Caco-2 (cell line): Measurements from ENCODE around the gene MYL12A. TPM values are rescaled to one million over a fixed set of nuclear protein-coding genes. Genes with fewer than 3 reads are reported as not detected.
A peak's percentile ranks its signal among the peaks of the same experiment; 100 is the strongest.

Experiments used
- BruUV-seq: library from RNA; stranded (reverse); fragments of 400-500 nt; replicated peaks from 2 replicates; lab custom pipeline; 2021; lab: Mats Ljungman, UMichigan
- CTCF ChIA-PET: fragments of 300-600 bp; sonication (Branson Sonifier 250); formaldehyde crosslinking; loops from one replicate; lab custom pipeline; 2022; ENCODE audit warnings: antibody characterized with exemption; lab: Charles Lee
- POLR2A ChIA-PET: fragments of 300-600 bp; sonication (Branson Sonifier 250); formaldehyde crosslinking; loops from one replicate; lab custom pipeline; 2022; ENCODE audit warnings: antibody characterized with exemption; lab: Charles Lee
- DNase-seq, 2 experiments: peaks; one replicate each; pipeline versions ENCODE4 v3.0.0 to v3.0.0-alpha.2; 2020 to 2022
- H3K27me3 ChIP-seq: replicated peaks from 2 replicates; pipeline ENCODE4 v1.6.0; 2011; ENCODE audit warnings: low read length; ENCODE audit not compliant: control insufficient read depth, insufficient read depth
- H3K36me3 ChIP-seq: 2 replicates; pipeline ENCODE4 v1.5.1; 2011; ENCODE audit warnings: low read length; ENCODE audit not compliant: control insufficient read depth, insufficient read depth
- H3K4me1 ChIP-seq: fragments of 250-450 bp; sonication (Bioruptor Pico); 2 replicates; pipeline ENCODE4 v1.5.1; 2020; ENCODE audit warnings: mild to moderate bottlenecking
- H3K4me3 ChIP-seq: 2 replicates; pipeline ENCODE4 v1.5.1; 2011; ENCODE audit warnings: low read depth, mild to moderate bottlenecking, control low read depth, low read length
- H3K9me3 ChIP-seq: fragments of 250-450 bp; sonication (Bioruptor Pico); 2 replicates; pipeline ENCODE4 v1.5.1; 2020; ENCODE audit warnings: mild to moderate bottlenecking, moderate library complexity
- H3K27ac Mint-ChIP-seq: one replicate; pipeline ENCODE4 v1.8.0; 2022; ENCODE audit warnings: mixed read lengths; ENCODE audit not compliant: unreplicated experiment
- H3K27me3 Mint-ChIP-seq: one replicate; pipeline ENCODE4 v1.8.0; 2022; ENCODE audit warnings: mixed read lengths; ENCODE audit not compliant: insufficient read depth, unreplicated experiment
- H3K36me3 Mint-ChIP-seq: one replicate; pipeline ENCODE4 v1.8.0; 2022; ENCODE audit warnings: mild to moderate bottlenecking, mixed read lengths; ENCODE audit not compliant: insufficient read depth, unreplicated experiment
- H3K4me1 Mint-ChIP-seq: one replicate; pipeline ENCODE4 v1.8.0; 2022; ENCODE audit warnings: low read depth, mixed read lengths; ENCODE audit not compliant: unreplicated experiment
- H3K4me3 Mint-ChIP-seq: one replicate; pipeline ENCODE4 v1.8.0; 2022; ENCODE audit warnings: mild to moderate bottlenecking, moderate library complexity, mixed read lengths; ENCODE audit not compliant: unreplicated experiment
- H3K9me3 Mint-ChIP-seq: one replicate; pipeline ENCODE4 v1.8.0; 2022; ENCODE audit warnings: mixed read lengths; ENCODE audit not compliant: unreplicated experiment
- CTCF ChIP-seq, 2 experiments: fragments of 200-600 bp in 1 of 2; IDR thresholded peaks; 1 replicate in 1 of 2; 2 replicates in 1 of 2; pipeline versions ENCODE4 v1.5.1 to v1.8.0; 2011 to 2022; ENCODE audit warnings: antibody characterized with exemption in 1 of 2, control low read depth in 1 of 2, inconsistent platforms in 1 of 2, low read depth in 1 of 2, low read length in 1 of 2, mild to moderate bottlenecking in 1 of 2, moderate library complexity in 1 of 2; ENCODE audit not compliant: insufficient read depth in 1 of 2, severe bottlenecking in 1 of 2, unreplicated experiment in 1 of 2
- intact Hi-C: fragments of 100-400 bp; cut with micrococcal nuclease; formaldehyde crosslinking; loops from one replicate; pipeline ENCODE4 v1.10.0; 2022; ENCODE audit not compliant: unreplicated experiment
- total RNA-seq: library from RNA; stranded (reverse); gene quantifications from 2 replicates; pipeline ENCODE4 v1.2.3, GENCODE V29; 2022

The MYL12A gene
- total RNA-seq, 1 experiment from 2014 or later, result 272 TPM

GRCh38 chr18:3279201-3280185, 31.9 kb downstream of the MYL12A start:
- POLR2A ChIA-PET, result interaction anchor here (0.9 kb wide), 1 partner anchor 387 kb away, joined by 3 read pairs; no protein-coding TSS in a partner anchor

GRCh38 chr18:3281456-3282400, 34.1 kb downstream of the MYL12A start:
- Histone ChIP-seq H3K9me3 (no peaks in the 10 kb centered on the region), H3K4me1 (no peaks in the 10 kb centered on the region), H3K27me3 (no peaks in the 10 kb centered on the region), H3K36me3 (no peaks in the 10 kb centered on the region; the same call in 1 of the 2 replicates), H3K4me3 (no peak overlapping the region)
- DNase-seq, result peak in 1 of 2 experiments; percentile 78
- ChIA-PET CTCF (interaction anchor here (0.6 to 3.2 kb wide), 6 partner anchors 163 to 717 kb away, joined by 3 to 27 read pairs (median 3); no protein-coding TSS in a partner anchor), POLR2A (no interaction called here)
- H3K4me1 Mint-ChIP-seq, result peaks cover 13% of the 10 kb centered on the region
- TF ChIP-seq CTCF (IDR thresholded peaks at IDR 0.05; ENCODE audit: insufficient read depth in 1 of 2, low read depth in 1 of 2, low read length in 1 of 2, severe bottlenecking in 1 of 2, unreplicated experiment in 1 of 2), result peak; percentile 33 to 66
- H3K4me3 Mint-ChIP-seq, result no peak overlapping the region
- H3K36me3 Mint-ChIP-seq, result peaks cover 44% of the 10 kb centered on the region
- H3K27ac Mint-ChIP-seq, result no peak overlapping the region
- no TSS peak for BruUV-seq
- intact Hi-C loops, result loop anchor here (1.0 to 5.0 kb wide), 6 partner anchors 101 to 714 kb away; no protein-coding TSS in a partner anchor
- H3K27me3 Mint-ChIP-seq, result no peaks in the 10 kb centered on the region
- H3K9me3 Mint-ChIP-seq, result peaks cover 11% of the 10 kb centered on the region

More at GRCh38 chr18:3279201-3280185, 31.9 kb downstream of the MYL12A start:
- H3K27ac Mint-ChIP-seq, result peak overlapping the region; percentile 74
- H3K9me3 Mint-ChIP-seq, result no peaks in the 10 kb centered on the region
- no peak overlapping the region for H3K4me3 Mint-ChIP-seq
- H3K4me1 Mint-ChIP-seq, result peaks cover 19% of the 10 kb centered on the region
- no peak for DNase-seq
- no TSS peak for BruUV-seq
- no peaks in the 10 kb centered on the region for H3K27me3 Mint-ChIP-seq
- intact Hi-C loops, result loop anchor here (2.0 to 5.0 kb wide), 2 partner anchors 103 to 491 kb away; no protein-coding TSS in a partner anchor
- CTCF ChIA-PET, result interaction anchor here (0.6 to 1.3 kb wide), 5 partner anchors 174 to 387 kb away, joined by 3 to 4 read pairs (median 3); no protein-coding TSS in a partner anchor
- H3K36me3 Mint-ChIP-seq, result peaks cover 65% of the 10 kb centered on the region
- no peak overlapping the region for H3K4me3 ChIP-seq
- H3K36me3 ChIP-seq, result no peaks in the 10 kb centered on the region; the same call in 1 of the 2 replicates
- H3K27me3 ChIP-seq, result no peaks in the 10 kb centered on the region
- H3K9me3 ChIP-seq, result no peaks in the 10 kb centered on the region
- no peak for TF ChIP-seq CTCF (IDR thresholded peaks at IDR 0.05; ENCODE audit: insufficient read depth in 1 of 2, low read depth in 1 of 2, low read length in 1 of 2, severe bottlenecking in 1 of 2, unreplicated experiment in 1 of 2)
- H3K4me1 ChIP-seq, result no peaks in the 10 kb centered on the region
